HG02642 (cell line): ENCODE data around the gene ZFAND2B.
A peak's percentile ranks its signal among the peaks of the same experiment; 100 is the strongest.

Source experiments
- ATAC-seq: cut with Tn5 transposase; IDR thresholded peaks from one replicate; pipeline ENCODE4 v1.9.1; 2021; ENCODE audit warnings: mild to moderate bottlenecking; ENCODE audit not compliant: unreplicated experiment, poor library complexity

The ZFAND2B gene

DNA sequence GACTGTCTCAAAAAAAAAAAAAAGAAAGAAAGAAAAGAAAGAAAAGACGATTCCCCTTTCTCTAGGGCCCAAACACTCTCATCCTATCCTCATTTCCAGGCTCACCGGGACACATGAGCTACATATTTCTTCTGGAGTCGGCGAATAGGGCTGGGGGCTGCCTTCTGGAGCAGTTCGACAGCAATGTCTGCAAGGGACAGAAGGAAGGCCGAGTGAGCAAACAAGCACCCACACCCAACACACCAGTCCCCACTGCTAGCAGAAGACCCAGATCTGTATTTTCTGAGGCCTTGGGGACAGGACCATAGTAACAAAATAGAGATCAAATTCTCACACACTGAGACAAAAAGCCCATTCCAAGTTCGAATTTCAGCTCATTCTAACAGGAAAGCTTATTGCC is 31.1 kb upstream of the ZFAND2B start:
- ATAC-seq, result no peak

DNA sequence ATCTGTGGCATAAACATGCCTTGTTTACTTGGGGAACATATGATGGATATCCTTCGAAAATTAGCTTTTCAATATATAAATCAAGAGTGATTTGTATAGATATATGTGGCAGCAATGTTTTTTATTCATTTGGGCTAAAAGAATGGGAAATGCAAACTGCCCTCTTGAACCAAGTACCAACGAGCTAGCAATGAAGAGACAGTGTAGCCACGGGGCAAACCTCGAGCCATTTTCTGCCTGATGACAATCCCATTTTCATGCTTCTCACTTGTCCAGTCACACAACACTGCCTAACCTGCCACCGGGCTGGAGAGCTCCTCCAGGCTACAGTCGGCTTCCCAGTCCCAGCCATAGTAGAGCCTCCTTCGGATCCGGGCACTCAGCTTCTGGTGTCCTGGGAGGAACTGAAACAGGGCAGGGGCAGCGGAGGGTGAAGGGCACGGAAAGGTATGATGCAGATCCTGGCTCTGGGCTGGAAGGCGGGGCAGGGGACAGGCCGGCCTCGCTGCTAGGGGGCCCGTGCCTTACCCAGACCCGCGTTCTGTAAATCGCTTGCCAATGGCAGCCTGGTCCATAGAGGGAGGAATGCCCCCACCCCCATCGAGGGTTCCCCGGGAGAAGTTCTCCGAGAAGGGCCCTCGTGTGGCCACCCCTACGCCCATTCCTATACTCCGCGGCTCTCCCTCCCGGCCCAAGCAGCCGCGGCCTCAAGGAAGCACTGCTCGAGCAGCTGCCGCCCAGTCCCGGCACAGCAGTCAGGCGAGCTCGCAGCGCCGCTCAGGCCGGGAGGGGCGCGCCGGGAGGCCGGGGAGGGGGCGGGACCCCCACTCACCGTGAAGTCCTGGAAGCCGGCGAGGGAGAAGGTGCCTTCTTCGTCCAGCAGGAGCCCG is 30.4 kb upstream of the ZFAND2B start:
- ATAC-seq, result peak; percentile 20

DNA sequence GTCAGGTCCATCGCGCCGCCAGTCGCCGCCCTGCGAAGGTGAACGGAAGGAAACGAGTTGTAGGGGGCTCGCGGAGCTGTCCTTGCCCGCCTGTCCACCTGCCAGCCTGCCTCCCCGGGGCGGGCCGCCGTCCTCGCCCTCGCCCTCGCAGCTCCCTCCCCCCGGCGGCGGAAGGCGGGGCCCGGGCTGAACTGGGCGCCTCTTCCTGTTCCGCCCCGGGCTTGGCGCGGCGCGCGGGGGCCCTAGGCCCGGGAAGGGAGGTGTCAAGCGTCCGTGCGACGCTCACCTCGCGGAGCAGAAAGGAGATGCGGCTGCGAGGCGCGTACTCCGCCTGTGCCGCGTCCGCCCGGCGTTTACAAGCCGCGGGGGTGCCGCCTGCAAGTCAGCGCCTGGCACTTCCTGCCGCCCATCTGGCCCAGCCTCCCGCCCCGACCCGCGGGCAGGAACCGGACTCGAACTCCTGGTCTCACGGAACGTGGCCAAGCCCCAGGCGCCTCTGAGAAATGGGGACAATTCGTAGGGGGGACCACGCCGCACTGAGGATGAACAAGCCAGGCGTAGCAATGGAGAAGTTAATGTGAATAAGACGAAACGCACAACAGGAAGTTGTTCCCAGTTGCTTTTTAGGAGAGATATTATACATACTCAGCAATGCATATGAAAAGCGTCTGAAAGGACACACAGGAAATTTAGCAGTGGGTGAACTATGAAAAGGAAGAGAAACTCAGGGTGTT is 29.6 kb upstream of the ZFAND2B start, which contains the start of gene CNPPD1:
Gene CNPPD1 (minus strand): TSS at position 108 of the 734 bp plus-strand sequence. CDS start 97 bp downstream, at position 11.
- ATAC-seq, result peak; percentile 67

DNA sequence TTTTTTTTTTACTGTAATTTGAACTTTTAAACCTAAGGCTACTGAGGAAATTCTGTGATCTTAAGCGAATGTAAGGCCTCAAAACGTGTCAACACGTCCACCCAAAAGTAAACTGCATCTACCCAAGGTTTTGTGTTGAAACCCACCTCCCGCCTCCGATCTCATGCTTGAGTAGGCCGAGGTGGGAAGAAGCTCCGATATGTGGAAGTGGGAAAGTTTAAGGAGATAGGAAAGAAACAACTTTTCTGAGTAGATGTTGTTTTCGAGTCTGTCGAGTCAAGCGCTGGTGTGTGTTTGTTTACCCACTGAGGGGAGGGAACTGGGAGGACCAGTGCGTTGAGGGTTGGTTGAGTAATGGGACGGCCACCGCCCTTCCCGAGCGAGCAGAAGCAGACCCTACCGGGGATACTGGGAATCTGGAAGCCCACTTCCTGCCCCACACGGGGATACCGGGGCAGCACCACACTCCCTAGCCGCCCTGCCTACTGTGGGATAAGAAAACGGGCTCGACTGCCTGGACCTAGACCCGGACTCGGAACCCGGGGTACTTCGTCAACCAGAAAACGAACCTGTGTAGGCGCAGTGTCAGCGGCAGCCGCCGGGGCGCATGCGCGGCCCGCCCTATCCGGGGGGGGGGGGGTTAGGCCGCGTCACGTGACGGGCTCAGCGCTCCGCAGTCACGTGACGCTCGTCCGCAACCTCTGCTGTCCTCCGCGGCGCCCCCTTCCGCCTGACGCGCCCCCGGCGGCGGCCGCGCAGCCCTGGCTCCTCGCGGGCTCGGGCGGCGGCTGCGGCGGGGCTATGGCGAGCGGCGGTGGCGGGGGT is 28.8 kb upstream of the ZFAND2B start, which contains the start of gene RETREG2:
Gene RETREG2 (plus strand): TSS at position 724 of the 825 bp plus-strand sequence. CDS start 78 bp downstream, at position 802.
- peak; percentile 55 for ATAC-seq

DNA sequence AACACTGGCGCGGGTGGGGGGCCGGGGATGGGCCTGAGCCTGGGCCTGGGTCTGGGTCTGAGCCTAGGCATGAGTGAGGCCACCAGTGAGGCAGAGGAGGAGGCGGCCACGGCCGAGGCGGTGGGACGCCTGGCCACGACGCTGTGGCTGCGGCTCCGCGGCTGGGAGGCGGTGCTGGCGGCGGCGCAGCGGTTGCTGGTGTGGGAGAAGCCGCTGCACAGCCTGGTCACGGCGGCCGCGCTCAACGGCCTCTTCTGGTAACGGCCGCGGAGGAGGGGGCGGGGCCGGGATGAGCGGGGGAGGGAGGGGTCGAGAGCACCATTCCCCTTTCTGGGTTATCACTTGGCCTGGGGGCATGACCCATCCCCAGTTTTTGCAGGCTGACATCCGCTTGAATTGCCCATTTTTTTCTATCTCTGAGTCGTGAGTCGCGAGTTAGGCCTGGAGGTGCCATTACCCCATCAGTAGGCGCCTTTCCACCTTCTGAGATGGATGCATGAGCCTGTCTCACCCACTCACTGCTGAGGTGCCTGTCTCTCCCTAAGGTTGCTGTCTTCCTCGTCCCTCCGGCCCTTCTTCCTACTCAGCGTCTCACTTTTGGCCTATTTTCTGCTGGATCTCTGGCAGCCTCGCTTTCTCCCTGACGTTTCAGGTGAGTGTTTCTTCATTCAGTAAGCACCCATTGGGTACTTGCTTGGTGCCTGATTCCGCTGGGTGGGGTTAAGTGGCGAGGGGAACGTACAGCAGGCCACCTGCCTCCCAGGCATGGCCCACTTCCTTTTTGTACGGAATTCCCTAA is 28.0 kb upstream of the ZFAND2B start:
- ATAC-seq, result peak; percentile 16

DNA sequence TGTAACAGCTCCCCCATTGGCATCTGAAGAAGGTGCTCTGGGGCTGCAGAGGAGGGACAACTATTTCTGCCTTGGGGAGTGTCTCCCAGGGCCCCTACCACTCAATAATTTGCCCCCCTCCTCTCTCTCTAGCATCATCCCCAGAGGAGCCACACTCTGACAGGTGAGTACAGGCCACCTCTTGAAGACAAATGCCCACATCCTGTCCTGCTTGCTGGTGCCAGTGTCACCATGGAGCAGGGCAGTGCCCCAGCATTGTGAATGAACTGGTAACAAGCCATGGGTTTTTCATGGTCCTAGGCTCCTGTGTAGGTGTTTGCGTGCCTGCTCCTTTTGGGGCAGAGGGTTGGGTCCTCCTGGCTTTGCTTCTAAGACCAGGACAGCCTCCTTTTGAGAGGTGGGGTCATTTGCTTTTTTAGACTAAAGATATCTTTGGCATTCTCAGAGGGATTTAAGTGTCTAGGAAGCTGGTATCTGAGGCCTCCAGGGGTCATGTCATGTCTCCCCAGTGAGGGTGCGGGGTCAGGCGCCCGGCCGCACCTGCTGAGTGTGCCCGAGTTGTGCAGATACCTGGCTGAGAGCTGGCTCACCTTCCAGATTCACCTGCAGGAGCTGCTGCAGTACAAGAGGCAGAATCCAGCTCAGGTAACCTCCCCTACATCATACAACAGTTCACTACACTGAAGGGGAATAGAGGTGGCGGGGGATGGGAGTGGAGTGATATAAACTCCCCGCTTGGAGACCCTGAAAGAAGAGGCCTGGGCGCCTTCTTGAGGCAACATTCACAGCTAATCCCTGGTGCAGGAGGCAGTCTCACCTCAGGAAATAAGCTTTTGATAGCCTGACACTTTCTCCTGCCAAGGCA is 26.7 kb upstream of the ZFAND2B start:
- no peak for ATAC-seq

DNA sequence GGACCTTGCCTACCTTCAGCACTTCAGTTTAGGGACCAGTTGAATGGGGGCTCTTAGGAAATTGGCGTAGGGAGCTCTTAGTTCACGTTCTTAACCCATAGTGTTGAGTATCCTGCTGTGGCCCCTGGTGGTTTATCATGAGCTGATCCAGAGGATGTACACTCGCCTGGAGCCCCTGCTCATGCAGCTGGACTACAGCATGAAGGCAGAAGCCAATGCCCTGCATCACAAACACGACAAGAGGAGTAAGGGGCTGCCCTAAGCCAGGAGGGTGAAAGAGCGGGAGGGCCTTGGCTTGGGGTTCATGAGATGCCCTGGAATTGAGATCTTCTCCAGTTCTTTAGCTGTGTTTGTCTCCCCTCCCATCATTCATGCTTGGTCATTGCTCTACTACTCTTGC is 25.6 kb upstream of the ZFAND2B start:
- ATAC-seq, result no peak

DNA sequence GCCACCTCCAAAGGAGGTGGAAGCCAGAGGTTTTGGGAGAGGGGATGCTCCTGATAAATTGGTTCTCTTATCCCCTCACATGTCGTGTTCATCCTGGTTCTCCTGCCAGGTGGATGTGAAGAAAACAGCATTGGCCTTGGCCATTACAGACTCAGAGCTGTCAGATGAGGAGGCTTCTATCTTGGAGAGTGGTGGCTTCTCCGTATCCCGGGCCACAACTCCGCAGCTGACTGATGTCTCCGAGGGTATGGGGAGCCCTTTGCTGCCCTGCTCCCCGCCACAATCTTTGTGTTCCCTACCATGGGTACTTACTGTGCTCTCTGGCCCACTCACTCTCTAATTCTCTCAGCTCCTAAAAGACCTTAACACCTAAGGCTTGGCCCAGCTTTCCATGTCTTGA is 25.1 kb upstream of the ZFAND2B start:
- ATAC-seq, result no peak

DNA sequence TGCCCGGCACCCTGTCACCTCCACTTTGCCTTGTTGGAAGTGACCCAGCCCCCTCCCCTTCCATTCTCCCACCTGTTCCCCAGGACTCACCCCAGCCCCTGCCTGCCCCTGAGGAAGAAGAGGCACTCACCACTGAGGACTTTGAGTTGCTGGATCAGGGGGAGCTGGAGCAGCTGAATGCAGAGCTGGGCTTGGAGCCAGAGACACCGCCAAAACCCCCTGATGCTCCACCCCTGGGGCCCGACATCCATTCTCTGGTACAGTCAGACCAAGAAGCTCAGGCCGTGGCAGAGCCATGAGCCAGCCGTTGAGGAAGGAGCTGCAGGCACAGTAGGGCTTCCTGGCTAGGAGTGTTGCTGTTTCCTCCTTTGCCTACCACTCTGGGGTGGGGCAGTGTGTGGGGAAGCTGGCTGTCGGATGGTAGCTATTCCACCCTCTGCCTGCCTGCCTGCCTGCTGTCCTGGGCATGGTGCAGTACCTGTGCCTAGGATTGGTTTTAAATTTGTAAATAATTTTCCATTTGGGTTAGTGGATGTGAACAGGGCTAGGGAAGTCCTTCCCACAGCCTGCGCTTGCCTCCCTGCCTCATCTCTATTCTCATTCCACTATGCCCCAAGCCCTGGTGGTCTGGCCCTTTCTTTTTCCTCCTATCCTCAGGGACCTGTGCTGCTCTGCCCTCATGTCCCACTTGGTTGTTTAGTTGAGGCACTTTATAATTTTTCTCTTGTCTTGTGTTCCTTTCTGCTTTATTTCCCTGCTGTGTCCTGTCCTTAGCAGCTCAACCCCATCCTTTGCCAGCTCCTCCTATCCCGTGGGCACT is 24.0 kb upstream of the ZFAND2B start:
- ATAC-seq, result no peak

DNA sequence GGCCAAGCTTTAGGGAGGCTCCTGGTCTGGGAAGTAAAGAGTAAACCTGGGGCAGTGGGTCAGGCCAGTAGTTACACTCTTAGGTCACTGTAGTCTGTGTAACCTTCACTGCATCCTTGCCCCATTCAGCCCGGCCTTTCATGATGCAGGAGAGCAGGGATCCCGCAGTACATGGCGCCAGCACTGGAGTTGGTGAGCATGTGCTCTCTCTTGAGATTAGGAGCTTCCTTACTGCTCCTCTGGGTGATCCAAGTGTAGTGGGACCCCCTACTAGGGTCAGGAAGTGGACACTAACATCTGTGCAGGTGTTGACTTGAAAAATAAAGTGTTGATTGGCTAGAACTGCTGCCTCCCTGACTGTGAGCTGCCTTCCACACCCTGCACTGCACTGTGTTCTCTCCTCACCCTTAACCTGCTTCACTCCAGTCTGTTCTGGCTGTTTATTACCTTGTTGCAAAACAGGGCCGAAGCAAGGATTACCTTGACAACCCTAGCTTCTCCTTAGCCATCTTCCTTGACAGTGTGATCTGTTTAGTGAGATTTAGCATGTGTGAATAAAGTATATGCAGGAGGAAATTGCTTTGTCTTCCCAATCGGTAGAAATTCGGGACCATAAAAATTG is 23.3 kb upstream of the ZFAND2B start:
- no peak for ATAC-seq

DNA sequence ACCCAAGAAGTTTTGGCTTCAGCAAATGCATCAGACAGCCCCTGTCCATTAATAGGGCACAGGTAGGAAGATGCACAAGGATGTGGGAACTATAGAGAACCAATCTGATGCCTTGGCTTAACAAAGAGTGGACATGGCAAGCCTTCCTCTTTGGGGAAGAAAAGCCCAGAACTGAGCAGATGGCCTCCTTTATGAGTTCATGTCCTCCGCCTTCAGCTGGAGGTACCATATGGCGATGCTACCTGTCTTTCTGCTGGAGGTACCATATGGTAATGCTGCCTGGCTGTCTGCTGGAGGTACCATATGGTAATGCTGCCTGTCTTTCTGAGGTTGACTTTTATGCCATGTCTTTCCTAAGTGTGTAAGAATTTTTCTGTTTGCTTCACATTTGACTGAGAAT is 22.5 kb upstream of the ZFAND2B start:
- ATAC-seq, result no peak

DNA sequence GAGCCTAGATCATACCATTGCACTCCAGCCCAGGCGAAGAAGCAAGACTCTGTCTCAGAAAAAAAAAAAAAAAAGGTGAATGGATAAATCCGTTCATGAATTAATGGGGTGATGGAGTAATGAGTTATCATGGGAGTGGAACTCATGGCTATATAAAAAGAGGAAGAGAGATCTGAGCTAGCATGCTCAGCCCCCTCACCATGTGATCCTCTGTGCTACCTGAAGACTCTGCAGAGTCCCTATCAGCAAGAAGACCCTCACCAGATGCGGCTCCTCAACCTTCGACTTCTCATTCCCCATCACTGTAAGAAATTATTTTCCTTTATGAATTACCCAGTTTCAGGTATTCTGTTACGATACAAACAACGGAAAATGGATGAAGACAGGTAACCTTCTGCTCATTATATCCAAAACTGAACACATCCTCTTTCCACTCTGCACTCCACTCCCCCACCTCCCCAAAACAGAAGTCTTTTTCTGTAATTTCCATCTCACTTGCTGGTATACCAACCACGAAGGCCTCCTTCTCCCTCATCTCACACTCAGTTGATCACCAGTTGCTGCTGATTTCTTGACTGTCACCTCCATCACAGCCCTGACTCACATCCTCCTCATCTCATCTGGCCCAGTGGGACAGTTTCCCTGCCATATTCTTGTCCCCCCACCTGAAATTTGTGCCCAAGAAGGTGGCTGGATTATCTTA is 19.7 kb upstream of the ZFAND2B start:
- no peak for ATAC-seq

DNA sequence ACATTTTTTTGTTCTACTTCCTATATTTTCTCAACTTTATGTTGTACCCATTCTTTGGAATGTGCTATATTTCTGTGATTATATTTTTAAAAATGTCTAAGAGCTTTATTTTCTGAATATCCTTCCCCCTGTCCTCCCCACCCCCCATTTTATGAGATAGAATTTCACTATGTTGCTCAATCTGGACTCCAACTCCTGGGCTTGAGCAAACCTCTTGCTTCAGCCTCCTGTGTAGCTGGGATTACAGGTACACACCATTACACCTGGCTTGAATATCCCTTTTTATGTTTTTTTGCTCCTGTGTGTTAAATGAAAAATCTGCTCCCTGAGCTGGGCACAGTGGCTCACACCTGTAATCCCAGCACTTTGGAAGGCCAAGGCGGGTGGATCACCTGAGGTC is 9.2 kb upstream of the ZFAND2B start:
- no peak for ATAC-seq

DNA sequence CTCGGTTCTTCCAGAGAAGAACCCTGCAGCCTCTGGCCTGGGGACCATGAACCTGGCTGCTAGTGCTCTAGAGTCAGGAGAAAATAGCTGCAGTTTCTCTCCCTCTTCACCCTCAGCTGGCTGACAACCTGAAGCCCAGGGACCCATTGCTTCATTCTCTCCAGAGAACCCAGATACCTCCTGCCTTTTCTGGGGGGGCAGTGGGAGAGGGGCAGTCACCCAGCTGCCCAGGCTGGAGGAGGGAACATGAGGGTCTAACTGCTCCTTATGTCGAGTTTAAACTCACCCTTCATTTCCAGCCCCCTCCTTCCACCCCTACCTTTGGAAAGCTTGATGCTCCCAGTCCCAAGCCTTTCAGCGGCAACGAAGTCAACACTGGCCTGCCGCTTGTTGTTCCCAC is 7.6 kb upstream of the ZFAND2B start:
- no peak for ATAC-seq

DNA sequence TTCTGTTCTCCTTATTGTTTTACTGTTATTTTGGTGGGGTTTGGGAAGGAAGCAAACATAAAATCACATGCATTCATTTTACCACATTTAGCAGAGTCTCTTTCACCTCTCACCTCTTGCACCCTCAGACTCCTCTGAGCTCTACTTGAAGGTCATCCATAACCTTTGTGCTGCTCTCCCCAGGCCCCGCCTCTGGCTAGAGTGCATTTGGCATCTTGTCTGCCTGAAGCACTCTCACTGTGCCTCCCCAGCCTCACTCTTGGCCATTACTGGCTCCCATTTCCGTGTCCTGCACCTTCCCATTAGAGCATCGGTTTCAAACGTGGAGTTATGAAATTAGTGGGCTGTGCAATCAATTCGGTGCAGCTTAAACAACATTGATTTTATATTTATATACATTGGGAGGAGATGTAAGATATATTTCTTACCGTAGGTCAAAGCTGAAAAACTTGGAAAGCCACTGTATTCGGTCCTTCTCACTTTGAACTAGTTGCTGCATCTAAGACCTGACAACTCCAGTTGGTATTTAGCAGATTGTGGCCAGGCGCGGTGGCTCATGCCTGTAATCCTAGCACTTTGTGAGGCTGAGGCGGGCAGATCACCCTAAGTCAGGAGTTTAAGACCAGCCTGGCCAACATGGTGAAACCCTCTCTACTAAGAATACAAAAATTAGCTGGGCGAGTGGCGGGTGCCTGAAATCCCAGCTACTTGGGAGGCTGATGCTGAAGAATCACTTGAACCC is 6.9 kb upstream of the ZFAND2B start:
- no peak for ATAC-seq
